ENCODE data around the gene TTC3.

GRCh38 chr21:37237346-37237745 lies 164.3 kb downstream of the TTC3 start:
- TF ChIP-seq CTCF (IDR thresholded peaks at IDR 0.05; ENCODE audit: borderline replicate concordance, extremely low read depth, low read length, poor library complexity, severe bottlenecking) (no peak), EZH2 (IDR thresholded peaks at IDR 0.05; ENCODE audit: borderline replicate concordance, low read depth, low read length, severe bottlenecking) (no peak)

Data from DND-41 (cell line).